Activated CD4-positive, alpha-beta T cell treated with anti-CD3 and anti-CD28 coated beads, Interleukin-10, Interleukin-2, amounts not matched to agents 100 ng/mL and 50 ng/mL, durations not matched to agents 16 hours and 8 hours (primary cell): Measurements from ENCODE around the gene DDA1.
A peak's percentile ranks its signal among the peaks of the same experiment; 100 is the strongest.
"Not testable (repeated sequence)": the region's sequence is repeated elsewhere in the genome, so short reads cannot be mapped to it uniquely, and the experiment has no call there.

Source experiments
- DNase-seq: peaks from one replicate; pipeline ENCODE4 v3.0.0-alpha.2; 2020

DDA1 gene

DNA sequence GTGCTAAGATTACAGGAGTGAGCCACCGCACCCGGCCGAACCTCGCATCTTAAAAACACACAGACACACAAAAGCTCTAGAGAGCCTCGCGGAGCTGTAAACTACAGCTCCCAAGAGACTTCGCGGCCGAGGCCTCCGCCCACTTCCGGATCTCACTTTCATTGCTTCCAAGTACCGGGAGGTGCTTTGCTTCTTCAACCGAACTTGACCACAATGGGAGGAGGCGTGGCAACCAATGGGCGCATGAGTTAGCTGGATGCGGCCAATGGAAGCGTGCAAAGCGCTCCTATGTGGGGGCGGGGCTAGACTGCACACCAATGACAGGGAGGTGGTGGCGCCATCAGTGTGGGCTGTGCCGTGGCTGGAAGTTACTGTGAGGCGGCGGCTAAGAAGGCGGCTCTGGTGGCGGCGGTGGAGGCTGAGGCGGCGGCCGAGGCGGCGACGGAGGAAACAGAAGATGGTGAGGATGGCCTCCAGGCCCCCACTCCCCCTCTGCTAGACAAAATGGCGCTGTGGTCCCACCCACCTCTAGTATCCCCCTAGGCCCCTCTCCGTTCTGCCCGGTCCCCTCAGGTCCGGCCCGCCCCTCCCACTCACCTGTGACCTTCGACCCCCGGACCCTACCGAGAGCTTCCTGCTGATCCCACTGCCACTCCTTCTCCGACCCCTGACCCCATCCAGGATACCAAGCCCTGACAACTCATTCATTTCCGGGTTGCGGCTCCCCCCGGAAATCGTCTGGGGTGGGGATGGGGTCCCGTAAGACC is at the start of gene DDA1:
TSS of gene DDA1 (plus strand) at position 366 of the 767 bp plus-strand sequence. CDS start at position 458, 92 bp downstream.
- peak; percentile 100 for DNase-seq

DNA sequence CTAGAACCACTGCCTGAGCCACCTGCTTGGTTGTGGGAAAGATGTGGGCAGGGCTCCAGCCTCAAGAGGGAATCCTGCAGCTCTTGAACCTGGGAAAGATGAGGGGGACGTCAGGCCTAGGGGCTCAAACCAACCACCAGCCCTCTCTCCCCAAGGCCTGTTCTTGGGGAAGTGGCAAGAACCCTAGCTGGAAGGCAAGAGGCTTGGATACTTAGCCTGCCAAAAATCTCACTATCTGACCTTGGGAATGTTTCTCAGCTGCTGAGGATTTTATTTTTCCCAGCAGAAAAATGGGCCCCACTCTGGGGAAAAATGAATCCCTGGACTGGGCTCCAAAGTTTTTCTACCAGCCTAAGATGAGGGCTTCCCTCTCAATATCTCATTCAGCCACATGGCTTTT is 49.4 kb upstream of the DDA1 start:
- no peak for DNase-seq

DNA sequence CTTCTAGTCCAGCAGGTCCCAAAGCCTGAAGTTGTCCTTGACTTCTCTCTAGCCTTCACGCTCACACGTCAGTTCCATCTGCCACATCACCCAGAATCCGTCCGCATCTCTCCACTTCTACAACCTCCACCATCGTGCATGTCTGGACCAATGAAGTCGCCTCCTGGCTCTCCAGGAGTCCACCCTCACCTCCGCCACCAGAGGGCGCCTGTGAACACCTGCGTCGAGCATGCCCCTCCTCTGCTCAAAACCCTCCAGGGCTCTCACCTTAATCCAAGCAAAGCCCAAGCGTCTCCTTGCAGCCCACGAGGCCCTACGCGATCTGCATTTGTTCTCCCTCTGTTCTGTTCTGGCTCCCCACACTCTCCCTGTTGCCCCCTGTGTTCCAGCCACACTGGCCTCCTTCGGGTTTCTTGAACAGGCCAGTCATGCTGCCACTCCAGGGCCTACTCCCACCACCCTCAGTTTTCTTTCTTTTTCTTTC is 48.5 kb upstream of the DDA1 start:
- DNase-seq, result peak; percentile 94

DNA sequence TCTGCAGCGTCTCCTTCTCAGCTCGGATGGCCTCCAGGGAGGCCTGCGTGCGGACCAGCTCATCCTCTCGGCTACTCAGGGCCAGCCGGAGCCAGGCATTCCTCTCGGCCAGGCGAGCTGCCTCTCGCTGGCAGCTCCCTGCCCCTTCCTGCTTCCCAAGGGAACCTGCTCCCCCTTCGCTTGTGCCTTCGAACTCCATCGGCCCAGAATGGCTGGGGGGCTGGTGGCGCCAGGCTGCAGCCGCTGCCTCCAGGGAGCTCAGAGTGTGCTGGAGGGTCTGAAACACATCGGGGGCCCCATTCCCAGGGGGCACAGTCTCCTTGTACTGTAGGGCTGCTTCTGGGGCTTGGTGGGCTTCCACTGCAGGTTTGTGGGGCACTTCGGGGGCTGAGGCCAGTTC is 46.8 kb upstream of the DDA1 start:
- no peak for DNase-seq

DNA sequence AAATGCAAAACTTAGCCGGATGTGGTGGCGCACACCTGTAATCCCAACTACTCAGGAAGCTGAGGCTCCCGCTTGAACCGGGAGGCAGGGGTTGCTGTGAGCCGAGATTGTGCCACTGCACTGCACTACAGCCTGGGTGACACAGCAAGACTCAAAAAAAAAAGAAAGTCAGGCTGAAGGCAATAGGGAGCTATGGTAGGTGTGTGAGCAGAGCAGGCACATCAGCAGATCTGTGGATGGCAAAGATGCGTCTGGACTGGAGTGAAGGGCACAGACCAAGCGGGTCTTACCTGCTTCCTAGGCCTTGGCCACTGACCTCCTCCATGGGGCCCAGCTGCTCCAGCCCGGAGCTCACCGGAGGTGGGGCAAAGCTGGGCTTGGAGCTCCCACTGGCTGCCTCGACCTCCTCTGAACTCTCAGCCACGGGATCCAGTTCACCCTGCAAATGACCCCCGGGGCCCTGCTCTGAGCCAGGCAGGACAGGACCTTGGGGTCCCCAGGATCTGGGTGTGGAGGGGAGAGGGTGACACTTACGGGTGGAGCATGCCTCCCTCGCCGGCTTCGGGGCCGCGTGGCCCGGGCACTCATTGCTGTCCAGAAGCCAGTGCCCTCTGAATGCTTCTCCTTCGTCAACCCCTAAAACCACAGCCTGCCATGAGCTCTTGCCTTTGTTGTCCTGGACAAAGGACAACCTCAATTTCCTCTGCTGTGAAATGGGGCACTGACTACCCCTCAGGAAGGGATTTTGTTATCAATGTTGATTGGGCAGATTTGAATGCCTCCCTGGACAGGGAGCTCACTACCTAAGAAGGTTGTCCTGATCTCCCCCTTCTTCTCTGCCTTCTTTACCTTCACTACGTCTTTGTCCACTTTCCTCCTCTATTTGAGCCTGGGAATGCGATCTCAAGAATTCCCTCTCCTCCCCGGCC is 45.4 kb upstream of the DDA1 start:
- DNase-seq, result no peak

DNA sequence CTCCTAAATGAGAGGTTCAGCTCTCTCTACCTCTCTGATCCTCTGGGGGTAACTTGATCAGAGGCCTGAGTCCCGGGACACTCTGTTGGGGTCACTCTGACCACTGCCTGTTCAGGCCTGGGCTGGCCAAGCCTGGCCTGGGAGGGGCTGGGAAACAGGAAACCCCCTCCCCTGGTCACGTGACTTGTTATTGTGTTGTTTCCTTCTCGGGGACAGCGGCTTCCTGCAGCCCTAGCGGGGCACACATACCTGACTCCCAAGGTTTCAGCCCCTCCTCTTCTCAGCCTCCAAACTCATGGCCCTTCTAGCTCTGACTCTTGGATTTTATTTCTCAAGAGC is 44.8 kb upstream of the DDA1 start, which contains the start of gene USHBP1:
TSS of gene USHBP1 (minus strand) at position 105 of the 339 bp plus-strand sequence. CDS start 446 bp downstream, outside the sequence.
- no peak for DNase-seq

DNA sequence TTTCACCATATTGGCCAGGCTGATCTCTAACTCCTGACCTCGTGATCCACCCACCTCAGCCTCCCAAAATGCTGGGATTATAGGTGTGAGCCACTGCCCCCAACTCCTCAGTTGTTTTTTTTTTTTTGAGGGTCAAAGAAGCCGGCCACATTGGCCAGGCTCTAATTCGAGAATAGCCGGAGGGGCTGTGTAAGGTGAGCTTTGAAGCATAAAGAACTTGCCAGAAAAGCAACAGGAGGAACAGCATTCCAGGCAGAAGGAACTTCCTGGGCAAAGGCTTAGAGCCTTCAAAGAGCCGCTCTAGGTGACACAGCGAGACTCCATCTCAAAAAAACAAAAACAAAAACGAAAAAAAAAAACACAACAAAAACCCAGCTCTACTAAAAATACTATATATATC is 43.3 kb upstream of the DDA1 start:
- DNase-seq, result no peak

DNA sequence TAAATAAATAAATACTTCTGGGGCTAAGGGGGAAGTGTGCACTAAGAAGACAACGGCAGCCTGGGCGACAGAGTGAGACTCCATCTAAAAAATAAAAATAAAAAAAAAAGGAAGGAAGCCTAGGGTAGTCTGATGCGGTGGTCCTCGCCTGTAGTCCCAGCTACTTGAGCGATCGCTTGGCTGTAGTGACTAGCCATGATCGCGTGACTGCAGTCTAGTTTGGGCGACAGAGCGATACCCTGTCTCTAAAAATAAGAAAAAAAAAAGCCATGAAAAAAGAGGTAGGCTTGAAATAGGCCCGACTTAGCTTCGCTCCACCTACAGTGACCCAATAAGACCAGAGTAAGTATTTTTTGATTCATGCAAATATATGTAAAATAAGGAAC is 42.8 kb upstream of the DDA1 start:
- DNase-seq, result no peak

DNA sequence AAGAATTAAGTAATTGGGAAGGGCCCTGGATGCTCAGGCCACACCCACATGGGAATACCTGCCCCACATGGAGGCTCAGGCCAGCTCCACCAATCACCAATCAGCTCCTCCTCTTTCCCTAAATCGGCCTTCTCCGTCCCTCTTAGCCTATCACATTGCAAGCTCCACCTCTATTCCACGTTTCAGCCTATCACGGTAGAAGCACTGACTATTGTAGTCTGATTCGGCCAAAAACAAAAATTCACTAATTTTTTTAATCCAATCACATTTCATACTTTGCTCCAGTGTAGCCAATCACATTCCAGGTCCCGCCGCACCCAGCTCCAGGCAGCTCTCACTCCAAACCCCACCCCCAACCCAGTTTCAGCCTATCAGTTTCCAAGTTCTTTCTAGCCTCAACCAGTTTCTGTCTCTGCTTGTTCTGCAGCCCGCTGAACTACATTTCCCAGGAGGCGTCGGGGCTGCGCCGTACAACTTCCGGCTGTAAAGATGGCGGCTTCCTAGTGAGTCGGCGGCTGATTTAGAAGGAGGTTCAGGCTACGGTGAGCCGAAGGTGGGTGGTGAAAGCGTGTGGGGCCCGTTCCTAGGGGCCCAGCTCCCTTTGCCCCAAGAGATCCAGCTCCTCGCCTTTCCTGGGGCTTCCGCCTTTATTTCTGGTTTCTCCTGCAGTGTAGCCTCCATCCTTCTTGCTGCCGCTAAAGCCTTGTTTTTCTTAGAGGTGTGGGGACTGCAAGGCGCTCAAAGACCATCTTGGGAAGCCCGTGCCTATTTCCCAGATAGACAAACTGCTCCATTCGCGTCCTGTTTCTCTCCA is 42.2 kb upstream of the DDA1 start, which contains the start of gene BABAM1:
TSS of gene BABAM1 (plus strand) at position 469 of the 814 bp plus-strand sequence. CDS start 1,364 bp downstream, outside the sequence.
- DNase-seq, result peak; percentile 99

DNA sequence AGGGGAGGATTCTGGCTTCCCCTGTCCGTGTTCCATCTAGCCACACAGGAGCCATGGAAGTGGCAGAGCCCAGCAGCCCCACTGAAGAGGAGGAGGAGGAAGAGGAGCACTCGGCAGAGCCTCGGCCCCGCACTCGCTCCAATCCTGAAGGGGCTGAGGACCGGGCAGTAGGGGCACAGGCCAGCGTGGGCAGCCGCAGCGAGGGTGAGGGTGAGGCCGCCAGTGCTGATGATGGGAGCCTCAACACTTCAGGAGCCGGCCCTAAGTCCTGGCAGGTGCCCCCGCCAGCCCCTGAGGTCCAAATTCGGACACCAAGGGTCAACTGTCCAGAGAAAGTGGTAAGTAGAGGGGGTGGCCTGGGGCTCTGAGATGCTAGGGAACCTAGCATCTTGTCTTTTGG is 40.6 kb upstream of the DDA1 start:
- no peak for DNase-seq

DNA sequence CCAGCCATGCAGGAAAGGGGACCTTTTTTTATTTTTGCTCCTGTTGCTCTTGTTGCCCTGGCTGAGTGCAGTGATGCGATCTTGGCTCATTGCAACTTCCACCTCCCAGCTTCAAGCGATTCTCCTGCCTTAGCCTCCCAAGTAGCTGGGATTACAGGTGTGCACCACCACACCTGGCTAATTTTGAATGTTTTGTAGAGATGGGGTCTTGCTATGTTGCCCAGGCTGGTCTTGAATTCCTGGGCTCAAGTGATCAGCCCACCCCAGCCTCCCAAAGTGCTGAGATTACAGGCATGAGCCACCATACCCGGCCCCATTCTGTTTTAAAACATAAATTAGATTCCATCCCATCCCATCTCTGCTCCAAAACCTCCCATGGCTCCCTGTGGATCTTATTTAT is 34.5 kb upstream of the DDA1 start:
- not testable (repeated sequence) for DNase-seq

DNA sequence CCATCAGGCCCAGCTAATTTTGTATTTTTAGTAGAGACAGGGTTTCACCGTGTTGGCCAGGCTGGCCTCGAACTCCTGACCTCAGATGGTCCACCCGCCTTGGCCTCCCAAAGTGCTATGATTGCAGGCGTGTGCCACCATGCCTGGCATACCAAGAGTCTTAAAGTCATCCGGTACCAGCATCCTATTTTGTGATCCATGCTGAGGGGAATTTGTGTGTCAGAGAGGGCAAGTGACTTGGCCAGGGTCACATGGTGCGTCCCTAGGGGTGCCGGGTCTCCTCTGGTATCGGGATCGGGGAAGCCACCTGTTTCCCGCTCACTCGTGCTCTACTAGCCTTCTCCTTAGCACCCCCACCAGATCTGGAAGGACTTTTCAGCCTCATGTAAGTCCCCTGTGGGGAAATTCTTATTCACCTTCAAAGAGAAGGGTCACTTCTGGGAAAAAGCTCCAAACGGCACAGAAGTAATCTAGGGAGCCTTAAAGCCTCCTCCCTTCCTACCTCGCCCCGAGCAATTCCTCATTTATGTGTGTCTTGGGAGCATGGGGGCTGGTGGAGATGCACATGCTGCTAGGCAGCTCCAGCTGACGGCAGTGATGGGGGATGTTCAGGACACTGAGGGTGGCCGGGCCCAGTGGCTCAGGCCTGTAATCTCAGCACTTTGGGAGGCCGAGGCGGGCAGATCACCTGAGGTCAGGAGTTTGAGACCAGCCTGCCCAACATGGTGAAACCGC is 33.8 kb upstream of the DDA1 start:
- DNase-seq, result no peak

DNA sequence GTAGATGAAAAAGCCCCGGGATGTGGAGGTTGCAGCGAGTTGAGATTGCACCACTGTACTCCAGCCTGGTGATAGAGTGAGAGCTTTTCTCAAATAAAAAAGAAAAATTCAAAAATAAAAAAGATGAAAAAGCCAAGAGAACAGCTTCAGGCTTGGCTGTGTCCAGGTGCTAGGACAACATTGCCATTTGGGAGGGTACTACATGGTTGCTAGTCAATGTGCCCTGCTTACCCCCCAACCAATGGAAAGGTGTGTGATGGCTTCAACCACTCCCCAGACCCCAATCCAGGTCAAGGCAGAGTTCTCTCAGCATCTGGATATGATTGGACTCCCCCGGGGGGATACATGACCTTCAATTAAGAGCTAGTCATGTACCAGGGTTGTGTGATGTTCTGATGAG is 29.9 kb upstream of the DDA1 start:
- no peak for DNase-seq

DNA sequence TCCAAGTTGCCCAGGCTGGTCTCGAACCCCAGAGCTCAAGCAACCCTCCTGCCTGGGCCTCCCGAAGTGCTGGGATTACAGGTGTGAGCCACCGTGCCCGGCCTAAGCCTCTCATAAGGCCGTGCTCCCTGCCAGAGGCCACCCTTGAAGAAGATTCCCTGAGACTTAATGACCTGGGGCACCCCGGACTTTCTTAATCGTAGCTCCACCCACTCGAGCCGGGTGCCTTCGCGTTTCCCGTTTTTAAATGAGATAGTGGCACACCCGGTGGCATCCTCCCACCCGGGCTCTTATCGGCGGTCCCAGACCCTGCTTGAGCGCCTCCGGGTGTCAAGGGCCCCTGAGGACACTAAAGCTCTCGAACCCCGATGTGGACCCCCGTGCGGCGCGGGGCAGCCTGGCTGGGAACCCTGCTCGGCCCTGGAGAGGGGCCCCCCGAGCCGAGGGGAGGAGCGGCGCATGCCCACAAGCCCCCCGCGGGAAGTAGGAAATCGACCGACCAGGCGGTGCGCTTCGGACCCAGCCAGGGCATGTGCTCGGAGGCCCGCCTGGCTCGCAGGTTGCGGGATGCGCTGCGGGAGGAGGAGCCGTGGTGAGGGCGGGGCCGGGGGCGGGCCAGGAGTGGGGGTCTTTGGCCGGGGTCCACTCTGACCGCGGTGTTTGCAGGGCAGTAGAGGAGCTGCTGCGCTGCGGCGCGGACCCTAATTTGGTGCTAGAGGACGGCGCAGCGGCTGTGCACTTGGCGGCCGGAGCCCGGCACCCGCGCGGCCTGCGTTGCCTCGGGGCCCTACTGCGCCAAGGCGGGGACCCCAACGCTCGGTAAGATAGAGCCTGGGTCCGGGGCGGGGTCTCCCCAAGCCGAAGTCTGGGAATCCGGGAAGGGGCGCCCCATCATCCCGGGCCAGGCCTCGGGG is 27.7 kb upstream of the DDA1 start, which contains the start of gene ANKLE1:
TSS of gene ANKLE1 (plus strand) at position 511 of the 914 bp plus-strand sequence. CDS start at position 531, 20 bp downstream.
- DNase-seq, result peak; percentile 40

DNA sequence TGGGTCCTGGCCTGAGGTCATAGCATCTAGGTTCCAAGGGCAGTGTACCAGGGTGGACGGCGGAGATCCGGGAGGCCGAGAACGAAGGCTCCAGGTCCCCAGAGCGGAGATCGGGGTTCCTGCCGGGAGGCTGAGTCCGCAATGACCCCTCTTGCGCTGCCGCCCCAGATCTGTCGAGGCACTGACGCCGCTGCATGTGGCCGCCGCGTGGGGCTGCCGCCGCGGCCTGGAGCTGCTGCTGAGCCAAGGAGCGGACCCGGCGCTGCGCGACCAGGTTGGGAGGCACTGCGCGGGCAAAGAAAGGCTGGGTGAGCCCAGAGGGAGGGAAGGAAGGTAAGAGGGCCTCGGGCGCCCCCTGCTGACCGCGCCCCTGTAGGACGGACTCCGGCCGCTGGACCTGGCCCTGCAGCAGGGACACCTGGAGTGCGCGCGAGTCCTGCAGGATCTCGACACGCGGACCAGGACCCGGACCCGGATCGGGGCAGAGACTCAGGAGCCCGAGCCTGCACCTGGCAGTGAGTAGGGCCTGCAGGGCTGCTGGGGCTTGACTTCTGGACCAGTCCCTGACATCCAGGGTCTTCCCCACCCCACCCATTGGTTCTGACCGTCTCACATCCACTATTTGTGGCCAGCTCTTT is 26.8 kb upstream of the DDA1 start:
- DNase-seq, result peak; percentile 86

DNA sequence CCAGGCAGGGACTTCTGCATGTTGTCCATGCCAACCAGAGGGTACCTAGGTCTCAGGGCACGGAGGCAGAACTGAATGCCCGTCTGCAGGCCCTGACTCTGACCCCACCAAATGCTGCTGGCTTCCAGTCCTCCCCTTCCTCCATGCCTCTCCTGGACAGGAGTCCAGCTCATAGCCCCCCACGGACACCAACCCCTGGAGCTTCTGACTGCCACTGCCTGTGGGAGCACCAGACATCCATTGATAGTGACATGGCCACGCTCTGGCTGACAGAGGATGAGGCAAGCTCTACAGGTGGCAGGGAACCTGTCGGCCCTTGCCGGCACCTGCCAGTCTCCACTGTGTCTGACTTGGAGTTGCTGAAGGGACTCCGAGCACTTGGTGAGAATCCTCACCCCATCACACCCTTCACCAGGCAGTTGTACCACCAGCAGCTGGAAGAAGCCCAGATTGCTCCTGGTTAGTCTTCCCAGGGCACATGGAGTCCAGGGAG is 25.8 kb upstream of the DDA1 start:
- no peak for DNase-seq

DNA sequence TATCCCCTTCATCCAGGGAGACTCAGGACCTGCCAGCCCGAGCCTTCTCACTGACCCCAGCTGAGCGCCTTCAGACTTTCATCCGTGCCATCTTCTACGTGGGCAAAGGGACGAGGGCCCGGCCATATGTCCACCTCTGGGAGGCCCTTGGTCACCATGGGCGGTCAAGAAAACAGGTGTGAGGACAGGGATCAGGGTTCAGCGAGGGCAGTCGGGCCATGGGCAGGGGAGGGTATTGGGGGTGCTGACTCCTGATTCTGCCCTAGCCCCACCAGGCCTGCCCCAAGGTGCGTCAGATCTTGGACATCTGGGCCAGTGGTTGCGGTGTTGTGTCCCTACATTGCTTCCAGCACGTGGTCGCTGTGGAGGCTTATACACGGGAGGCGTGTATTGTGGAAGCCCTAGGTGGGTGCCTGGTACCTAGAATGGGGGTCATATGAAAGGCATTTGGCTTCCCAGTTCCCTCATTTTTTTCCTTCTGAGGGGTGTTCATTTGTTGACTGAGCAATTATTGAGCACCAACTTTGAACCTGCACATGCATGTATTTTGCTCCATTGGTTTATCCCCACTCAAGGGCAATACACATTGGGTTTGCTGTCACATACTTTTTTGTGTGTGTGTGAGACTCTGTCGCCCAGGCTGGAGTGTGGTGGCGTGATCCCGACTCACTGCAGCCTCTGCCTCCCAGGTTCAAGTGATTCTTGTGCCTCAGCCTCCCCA is 23.8 kb upstream of the DDA1 start:
- no peak for DNase-seq

DNA sequence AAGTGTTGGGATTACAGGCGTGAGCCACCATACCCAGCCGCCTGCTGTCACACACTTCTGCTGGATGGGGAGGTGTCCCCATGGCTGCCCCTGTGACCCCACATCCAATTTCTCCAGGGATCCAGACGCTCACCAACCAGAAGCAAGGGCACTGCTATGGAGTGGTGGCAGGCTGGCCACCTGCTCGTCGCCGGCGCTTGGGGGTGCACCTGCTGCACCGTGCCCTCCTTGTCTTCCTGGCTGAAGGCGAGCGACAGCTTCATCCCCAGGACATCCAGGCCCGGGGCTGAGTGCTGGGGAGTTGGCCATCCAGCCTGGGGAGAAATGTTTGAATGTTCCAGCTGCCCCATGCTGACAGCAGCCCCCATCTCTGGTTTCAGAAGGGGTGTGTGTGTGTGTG is 23.1 kb upstream of the DDA1 start:
- no peak for DNase-seq

DNA sequence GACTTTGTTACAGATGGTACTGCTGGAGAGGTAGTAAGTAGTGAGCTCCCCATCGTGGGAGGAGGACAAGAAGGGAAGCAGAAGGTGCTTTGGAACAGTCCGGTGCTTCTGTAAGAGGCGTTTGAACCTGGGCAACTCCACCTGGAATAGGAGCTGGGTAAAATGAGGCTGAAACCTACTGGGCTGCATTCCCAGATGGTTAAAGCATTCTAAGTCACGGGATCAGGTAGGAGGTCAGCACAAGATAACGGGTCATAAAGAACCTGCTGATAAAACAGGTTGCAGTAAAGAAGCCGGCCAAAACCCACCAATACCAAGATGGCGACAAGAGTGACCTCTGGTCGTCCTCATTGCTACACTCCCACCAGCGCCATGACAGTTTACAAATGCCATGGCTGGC is 22.6 kb upstream of the DDA1 start:
- DNase-seq, result no peak
